ENCODE data around the gene KCNK2.
"Not testable (repeated sequence)": the region's sequence is repeated elsewhere in the genome, so short reads cannot be mapped to it uniquely, and the experiment has no call there.

KCNK2 gene

DNA sequence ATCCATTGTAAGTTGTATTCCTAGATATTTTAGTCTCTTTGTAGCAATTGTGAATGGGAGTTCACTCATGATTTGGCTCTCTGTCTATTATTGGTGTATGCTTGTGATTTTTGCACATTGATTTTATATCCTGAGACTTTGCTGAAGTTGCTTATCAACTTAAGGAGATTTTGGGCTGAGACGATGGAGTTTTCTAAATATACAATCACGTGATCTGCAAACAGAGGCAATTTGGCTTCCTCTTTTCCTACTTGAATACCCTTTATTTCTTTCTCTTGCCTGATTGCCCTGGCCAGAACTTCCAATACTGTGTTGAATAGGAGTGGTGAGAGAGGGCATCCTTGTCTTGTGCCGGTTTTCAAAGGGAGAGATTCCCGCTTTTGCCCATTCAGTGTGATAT lies 80.6 kb downstream of the KCNK2 start:
- DNase-seq, result not testable (repeated sequence)

DNA sequence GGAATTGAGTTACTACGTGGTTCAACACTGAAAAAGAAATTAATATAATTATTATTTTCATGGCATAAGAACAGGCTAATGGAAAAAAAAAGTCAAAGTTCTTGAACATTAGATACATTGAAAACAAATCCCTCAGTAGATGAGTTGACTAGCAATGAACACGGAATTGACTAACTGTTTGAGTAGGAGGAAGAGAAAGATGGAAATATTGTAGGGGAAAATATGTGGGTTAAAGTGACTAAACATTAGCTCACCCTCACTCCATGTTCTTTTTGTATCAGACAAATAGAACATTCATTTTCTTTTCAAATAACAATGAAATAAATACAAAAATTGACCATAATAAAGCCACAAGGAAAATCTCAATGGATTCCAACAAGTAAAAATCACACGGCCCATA lies 84.3 kb downstream of the KCNK2 start:
- no peak for DNase-seq

DNA sequence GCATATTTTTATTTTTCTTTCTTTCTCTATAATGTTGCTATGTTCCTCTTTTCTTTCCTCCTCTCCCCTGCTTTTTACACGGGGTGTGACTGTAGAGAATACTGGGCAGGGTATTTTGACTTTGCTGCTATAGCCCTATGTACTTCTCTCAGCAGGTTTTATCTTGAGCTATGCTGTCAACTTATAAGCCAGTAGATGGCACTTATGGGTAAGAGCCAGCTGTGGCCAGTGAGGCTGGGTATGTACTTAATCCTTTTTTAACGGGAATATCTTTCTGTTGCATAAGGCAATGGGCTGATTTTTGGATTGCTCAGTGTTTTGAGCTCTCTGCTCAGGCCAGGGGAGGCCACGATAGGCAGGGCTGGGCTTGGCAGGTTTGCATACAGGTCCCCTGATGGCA lies 99.0 kb downstream of the KCNK2 start:
- no peak for DNase-seq

DNA sequence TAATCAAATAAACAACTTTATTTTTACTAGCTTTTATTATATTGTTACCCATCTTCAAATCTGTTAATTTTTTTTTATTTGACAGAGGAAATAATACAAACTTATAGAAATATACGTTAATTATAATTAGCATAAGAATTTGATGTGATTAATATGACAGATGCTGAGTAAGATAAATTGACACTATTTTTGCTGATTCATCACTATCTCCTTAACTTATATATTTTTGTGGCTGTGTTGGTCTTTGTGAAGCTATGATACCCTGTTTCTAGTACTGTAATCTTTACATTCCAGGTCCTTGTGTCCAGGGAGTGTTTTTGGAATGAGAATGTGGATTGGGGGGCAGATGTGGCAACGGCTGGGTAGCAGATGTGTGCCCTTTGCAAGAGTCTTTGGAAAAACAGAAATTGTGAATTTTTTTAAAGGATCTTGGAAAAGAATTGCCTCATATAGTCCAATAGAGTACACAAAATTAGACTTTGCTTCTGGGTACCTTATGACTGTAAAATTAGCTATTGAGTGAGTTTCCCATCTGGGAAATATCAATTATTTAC lies 102.6 kb downstream of the KCNK2 start:
- no peak for DNase-seq

DNA sequence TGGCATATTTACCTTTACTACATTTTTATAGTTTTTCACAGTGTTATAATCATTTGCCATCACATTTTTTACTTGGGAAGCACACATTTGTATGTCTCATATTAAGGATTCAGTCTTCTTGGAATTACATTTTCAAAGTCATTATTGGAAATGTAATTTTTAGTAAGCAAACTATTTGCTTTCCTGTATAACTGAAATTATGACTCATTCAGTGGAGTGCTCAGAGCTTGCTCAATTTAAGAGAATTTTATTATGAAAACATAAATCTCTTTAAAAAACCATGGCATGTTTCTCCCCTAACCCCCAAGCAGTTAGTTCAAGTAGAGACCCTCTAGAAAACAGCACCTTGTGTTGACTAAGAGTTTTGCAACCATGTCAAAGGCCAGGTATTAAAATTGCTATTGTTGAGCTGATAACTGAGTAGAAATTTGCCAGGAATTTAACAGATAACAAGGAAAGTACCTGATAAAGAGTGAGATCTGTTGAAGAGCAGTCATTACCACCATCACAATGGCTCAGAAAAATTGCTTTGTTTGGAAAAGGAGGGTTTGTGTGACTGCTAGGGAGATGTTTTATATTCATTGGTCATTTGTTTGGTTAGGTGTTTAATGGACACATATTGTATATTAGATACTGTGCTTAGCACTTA lies 105.9 kb downstream of the KCNK2 start:
- no peak for DNase-seq

DNA sequence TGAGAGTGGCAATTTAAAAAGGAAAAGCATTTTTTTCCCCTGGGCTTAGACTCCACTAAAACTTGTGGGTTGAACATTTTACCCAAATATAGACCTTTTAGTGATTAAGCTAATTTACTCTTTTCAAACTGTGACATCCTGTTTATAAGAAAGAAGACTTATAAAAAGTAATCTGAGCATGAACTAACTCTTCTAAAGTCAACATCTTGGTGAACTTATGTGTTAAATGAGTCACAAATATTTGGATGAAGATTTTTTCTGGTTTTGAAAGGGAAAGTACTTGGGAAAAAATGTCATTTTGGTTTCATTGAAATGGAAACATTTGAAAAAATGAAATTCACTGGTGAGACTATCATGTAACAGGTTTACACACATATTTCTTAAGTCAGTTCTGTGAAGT lies 109.8 kb downstream of the KCNK2 start:
- no peak for DNase-seq

DNA sequence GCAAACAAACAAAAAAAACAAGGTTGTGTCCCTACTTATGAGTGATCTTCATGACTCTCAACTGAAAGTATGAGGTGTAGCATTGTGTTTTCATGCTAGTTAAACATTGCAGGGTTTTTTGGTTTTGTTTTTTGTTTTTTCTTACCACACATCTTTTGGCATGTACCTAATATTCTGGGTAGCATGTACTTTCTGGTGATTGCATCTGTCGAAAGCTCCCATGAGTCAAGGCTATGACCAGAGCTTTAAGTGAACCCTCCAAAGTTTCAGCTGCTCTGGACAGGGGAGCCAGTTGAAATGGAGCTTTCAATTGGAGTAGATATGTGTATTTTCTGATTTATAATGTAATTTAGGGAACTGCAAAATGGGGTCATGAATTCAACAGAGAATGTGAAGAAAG lies 115.5 kb downstream of the KCNK2 start:
- DNase-seq, result no peak

DNA sequence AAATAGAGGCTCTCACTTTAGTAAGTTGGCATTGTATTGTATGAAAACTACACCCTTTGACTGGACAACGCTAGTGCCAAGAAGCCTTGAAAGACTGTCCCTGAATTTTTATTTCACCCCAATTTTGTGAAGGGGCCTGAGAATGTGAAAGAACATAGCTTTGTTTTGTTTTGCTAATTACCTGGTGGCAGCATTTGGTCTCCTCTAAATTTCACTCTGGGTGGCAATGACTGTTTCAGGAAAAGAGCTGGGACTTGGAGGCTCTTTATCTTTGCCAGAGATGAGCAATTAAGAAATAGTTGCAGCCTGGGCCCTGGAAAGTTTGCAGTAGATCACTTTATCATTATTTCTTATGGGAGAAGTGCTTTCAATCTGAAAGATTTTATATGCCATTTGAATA lies 117.6 kb downstream of the KCNK2 start:
- no peak for DNase-seq

DNA sequence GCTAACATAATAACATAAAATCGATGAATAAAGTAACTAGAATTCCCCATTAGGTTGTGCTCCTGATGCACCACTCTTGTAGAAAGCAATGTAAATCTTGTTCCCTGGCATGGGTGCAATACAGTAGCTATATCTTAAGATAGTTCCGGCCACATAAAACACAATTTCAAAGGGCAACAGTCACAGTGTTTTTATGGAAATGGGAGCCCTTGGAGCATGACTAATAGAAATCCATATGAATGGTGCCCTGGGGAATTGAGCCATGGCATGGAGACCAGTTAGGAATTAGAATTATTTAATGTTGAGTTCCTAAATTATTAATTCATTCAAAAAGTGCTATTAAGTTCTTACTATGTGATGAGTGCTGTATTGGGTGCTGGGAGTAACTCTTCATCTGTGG lies 118.7 kb downstream of the KCNK2 start:
- DNase-seq, result no peak

DNA sequence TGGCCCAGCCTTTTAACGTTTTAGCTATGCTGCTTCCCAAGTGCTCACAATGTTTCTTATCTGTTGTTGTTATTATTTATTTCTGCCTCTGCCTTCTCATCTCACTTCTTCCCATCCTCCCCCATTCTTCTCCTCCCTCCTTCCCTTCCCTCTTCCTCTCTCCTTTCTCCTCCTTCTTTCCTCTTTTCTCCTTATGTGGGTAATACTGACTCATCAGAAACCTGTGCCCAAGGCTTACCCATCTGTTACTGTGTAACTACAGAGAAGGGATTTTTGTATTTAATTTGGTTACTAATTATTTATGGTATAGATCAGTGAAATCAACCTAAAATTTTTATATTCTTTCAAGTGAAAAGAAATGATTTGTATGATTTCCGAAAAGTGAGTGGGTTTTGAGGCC lies 120.3 kb downstream of the KCNK2 start:
- DNase-seq, result no peak

DNA sequence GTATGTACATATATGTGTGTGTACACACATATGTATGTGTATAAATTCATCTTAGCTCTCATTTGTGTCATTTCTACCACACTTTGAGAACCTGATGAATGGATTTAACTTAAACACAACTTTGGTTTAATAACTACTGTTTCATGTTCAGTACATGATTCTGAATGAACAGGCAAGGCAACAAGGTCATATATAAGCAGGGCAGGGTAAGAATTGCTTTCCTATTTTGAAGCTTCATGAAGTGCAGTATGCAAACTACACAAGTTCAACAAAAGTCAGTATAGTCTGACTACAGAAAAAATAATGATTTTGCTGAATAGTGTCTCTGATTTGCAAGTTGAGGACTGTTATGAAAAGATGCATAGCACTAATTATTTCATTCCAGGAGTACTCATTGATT lies 127.6 kb downstream of the KCNK2 start:
- DNase-seq, result no peak

DNA sequence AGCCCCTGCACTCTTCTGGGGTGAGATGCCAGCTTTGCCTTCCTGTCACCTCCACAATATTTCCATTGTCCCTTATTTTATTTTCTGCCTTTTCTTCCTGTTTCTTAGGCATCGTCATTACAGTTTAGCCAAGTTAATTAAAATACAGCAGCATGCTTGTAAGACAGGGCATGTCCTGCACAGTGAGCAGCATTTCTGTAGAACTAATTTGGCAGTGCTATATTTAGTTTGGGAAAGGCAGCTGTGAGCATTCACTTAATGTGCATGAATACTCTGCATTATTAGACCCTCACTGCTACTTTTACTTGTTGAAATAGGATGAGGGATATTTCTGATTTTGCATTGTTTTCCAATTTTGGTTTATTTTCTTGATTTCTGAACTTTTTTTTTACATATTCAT lies 133.3 kb downstream of the KCNK2 start:
- no peak for DNase-seq

DNA sequence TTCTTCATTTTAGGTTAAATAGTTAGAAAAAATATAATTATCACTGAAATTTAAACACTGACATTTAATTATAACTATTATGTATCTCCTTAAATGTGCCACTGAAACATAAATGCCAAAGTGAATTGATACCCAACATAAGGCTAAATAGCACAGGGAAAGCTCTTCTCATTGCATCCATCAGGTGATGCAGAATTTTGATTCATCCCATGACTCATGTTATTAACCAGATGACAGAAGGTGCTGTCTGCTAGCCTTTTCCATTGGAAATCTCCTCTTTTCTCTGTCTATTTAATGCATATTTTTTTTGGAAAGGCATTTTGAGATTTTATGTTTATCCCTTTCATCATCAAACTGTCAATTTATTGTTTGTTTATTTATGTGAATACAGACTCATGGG lies 136.8 kb downstream of the KCNK2 start:
- DNase-seq, result no peak

DNA sequence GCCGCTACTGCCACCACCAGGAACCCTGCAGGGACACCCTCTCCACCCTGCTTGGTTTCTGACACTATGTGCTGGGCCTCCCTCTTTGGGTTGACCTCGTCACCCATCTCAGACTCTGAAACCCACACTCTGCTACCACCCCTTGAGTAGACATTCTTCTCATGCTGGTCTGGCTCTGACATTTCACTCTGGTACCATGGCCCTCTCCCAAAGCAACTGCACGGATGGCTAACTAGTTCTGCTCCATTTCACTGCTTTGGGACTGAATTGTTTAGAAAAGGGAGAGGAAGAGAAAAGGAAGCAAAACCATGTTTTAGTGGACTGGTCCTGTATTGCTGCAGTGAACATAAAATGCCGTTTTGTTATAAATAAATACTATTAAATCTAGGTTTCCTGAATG lies 137.8 kb downstream of the KCNK2 start:
- DNase-seq, result peak; percentile 39

DNA sequence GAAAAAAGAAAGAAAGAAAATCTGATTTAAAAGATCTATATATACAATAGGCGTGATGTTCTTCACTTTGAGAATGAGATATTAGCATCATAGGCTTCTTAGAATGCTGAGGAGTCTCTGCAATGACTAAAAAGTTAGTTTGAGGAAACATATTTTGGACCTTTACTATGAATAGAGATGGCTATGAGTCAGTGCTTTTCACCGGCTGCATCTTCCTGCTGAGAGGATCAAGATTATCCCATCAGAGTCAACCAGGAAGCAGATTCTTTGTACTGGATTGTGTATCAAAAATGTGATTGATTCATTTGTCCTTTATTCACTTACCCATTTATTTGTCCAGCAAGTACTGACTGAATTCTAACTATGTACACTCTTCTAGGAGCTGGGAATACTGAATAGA lies 144.2 kb downstream of the KCNK2 start:
- no peak for DNase-seq

DNA sequence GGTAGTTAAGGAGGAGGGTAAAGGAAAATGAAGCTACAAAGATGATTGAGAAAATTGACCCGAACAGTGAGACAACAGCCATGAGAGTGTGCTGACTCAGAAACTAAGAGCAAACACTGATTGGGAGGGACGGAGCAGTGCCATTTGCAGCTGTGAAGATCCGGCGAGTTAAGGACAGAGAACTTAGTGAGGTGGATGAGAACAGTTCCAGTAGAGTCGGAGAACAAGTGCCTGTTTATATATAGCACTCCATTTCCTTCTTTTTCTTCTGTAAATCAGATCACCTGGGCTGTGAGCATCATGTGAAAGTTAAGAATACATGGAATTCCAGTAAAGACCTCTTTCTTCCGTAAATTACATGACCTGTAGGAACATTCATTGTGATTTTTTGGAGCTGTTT lies 145.7 kb downstream of the KCNK2 start:
- DNase-seq, result no peak

DNA sequence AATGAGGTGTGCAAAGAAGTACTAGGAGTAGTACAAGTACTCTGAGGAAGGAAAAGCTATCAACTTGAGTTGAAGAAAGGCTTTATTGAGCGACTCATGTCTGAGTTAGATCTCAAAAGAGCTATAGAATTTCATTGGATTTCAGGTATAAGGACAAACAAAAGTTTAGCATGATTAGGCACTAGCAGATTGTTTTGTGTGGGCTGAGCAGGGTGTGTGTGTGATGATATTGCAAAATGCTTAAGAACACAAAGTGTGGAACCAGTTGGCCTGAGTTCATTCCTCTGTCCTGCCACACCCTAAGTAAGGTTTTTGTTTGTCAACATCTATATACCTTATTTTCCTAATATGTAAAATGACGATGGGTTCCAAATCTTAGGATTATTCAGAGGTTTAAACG lies 158.9 kb downstream of the KCNK2 start:
- no peak for DNase-seq

DNA sequence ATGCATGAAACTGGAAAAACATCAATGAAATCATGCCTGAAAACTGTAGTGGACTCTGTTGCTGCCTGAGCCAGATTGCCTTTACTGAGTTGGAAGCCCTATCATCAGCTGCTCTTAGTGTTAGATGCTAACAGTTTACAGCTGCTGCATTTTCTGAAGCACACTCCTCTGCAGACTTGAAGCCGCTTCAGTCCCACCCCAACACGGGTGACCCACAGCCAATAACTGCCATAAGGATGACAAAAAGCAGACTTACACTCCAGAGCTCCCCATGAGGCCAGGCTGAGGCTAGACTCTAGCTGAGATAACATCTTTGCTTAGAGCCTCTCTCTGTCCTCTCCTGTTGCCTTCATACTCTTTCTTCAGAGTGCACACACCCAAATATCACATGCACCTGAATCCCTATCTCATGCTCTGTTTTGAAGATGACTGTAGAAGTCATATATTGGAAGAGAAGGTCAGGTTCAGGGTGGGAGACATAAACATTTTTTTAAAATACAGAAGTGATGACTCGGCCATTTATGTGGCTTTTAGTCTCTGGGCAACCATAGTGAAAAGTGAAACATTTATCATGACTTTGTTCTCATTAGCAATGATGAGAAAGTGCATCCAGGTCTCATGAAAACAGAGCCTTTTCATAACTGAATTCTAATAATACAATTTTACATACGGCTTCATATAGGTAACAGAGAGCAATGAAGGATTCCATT lies 161.0 kb downstream of the KCNK2 start:
- no peak for DNase-seq

DNA sequence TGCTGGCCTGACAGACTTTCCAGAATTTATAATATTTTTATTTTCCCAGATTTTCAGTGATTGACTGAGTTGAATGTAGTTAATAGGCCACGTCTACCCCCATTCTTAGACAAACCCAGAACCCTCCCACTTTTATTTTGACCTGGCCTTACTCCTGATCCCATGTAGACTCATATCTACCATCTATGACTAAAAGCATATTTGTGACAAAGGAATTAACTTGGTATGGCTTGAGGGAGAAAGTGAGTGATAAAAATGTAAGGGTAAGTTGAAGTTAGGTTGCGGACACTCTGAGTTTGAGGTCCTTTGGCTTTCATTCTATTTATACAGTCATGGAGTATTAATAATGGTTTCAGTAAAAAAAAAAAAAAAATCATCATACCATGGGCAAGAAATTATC lies 168.4 kb downstream of the KCNK2 start:
- DNase-seq, result no peak

DNA sequence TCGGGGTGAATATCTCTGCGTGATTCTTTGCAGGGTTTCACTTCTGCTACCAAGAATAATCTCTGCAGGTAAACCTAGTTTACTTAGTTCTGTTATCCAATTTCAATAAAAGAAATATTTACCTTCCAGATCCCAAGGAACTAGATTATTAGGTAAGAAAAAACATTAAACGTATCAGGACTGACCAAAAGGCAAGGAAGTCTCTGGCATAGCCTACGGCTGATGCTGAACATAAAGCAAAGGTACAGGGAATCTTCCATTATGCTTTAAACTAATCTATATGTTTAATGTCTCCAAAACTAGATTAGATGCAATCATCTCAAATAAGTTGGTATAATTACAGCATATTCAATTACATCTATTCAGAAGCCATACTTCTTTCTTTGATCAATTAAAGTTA lies 168.9 kb downstream of the KCNK2 start:
- DNase-seq, result no peak

DNA sequence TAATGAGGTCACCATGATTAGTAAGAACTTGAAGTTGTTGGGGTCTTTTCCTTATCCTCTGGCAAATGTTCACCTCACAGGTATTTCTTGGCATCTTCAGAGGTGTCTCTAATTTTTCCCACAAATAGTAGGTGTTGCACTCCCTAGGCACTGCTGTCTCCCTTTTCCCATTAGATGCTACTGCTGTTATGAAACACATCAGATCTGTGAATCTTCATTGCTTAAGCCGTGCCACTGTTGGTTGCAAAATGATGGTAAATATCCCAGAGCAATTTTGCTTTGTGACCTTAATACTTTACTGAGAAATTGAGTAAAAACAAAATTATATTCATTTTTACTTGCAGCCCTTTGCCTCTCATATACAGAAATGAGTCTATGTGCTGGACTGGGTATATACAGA lies 169.6 kb downstream of the KCNK2 start:
- DNase-seq, result no peak

DNA sequence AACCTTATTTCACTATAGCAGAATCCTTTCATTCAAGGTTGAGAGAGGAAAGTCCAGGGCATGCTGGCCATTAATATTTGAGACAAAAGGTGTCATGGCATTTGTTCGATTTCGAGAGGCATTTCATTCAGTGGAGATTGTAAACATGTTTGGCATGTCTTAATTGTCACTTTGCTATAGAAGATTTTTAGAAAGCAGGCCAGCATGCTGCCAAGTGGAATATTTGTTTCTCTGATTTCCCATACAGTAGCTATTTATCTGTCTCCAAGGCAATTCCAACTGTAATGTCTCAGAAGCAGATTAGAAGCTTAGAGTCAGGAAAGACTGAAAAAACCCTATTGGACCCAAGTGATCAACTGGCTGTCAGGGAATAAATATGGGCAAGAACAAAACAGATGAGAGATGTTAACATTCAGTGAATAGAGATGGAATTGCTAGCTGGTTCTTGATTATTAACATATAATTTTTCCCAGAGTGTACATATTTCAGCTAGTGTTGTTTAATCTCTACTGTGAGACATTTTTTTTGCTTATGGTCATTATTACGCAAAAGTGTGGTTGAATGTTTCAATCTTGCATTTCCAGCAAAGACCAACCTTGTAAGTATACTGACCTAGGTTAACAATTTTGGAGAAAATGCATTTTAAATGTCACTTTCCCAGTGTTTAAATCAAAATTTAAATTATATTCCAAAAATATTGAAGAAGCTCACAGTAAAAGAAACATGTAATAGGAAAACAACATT lies 174.6 kb downstream of the KCNK2 start:
- no peak for DNase-seq

DNA sequence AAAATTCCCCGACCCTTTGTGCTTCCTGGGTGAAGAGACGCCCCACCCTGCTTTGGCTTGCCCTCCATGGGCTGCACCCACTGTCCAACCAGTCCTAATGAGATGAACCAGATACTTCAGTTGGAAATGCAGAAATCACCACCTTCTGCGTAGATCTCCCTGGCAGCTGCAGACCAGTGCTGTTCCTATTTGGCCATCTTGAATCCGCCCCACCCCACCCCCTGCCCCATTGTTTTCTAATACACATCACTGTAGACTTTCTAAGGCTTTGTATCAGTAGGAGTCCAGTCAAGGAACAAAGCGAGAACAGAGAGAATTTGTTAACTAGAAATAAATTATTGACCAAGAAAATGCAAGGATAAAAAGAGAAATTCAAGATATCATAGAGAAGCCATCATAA lies 178.2 kb downstream of the KCNK2 start:
- no peak for DNase-seq

DNA sequence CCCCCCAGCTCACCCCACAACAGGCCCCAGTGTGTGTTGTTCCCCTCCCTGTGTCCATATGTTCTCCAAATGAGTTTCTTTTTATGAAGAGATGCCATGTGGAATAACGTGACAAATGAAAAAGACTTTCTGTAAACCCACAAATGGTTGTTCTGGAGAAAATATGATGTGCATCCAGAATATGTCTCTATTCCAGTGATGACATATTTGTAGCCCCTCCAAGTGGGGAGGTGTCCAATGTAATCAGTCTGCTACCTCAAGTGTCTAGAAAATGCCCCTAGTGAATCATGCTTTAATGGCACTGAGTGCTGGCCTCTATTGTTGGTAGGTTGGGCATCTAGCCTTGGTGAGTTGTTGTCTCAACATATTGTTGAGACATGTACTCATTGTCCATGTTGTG lies 179.6 kb downstream of the KCNK2 start:
- DNase-seq, result no peak

All from kidney glomerular epithelial cell (primary cell).